ENCODE measurements around the gene SFMBT1. TPM values are rescaled to one million over a fixed set of nuclear protein-coding genes. Genes with fewer than 3 reads are reported as not detected.

Gene SFMBT1
- total and polyA plus RNA-seq, 2 donors from 2014 or later, result 3.4 to 16.0 TPM

- Histone ChIP-seq H3K9ac (ENCODE audit: low read length in 3 of 3) (no peak overlapping the region), H3K27me3 (ENCODE audit: control insufficient read depth, insufficient read depth, low read length) (no peaks in the 10 kb centered on the region), H3K9me3 (ENCODE audit: control insufficient read depth in 2 of 3, insufficient read depth in 1 of 3, low read length in 3 of 3) (no peaks in the 10 kb centered on the region), H3K4me1 (ENCODE audit: control insufficient read depth in 2 of 3, insufficient read depth in 2 of 3, low read depth in 1 of 3, low read length in 3 of 3) (no peaks in the 10 kb centered on the region), H3K4me3 (ENCODE audit: low read length in 3 of 3) (no peak overlapping the region), H3K36me3 (ENCODE audit: control insufficient read depth in 2 of 3, insufficient read depth in 3 of 3, low read length in 3 of 3) (no peaks in the 10 kb centered on the region), H3K27ac (ENCODE audit: low read depth in 2 of 2, low read length in 2 of 2) (no peak overlapping the region)
- DNase-seq (no peak), FAIRE-seq (no peak)
- intact Hi-C loops (cut with DNase I), result no loop called here
- TF ChIP-seq CTCF (IDR thresholded peaks at IDR 0.05; ENCODE audit: borderline replicate concordance, extremely low read depth, insufficient read depth), result no peak
These were observed 34.5 kb downstream of the SFMBT1 start for GRCh38 chr3:53011324-53011723.

GRCh38 chr3:53009826-53010539 is 35.9 kb downstream of the SFMBT1 start:
- Histone ChIP-seq H3K27me3 (ENCODE audit: control insufficient read depth, insufficient read depth, low read length) (no peaks in the 10 kb centered on the region), H3K27ac (ENCODE audit: low read depth in 2 of 2, low read length in 2 of 2) (no peak overlapping the region), H3K36me3 (ENCODE audit: control insufficient read depth in 2 of 3, insufficient read depth in 3 of 3, low read length in 3 of 3) (no peaks in the 10 kb centered on the region), H3K9me3 (ENCODE audit: control insufficient read depth in 2 of 3, insufficient read depth in 1 of 3, low read length in 3 of 3) (no peaks in the 10 kb centered on the region), H3K4me3 (ENCODE audit: low read length in 3 of 3) (no peak overlapping the region), H3K4me1 (ENCODE audit: control insufficient read depth in 2 of 3, insufficient read depth in 2 of 3, low read depth in 1 of 3, low read length in 3 of 3) (no peaks in the 10 kb centered on the region), H3K9ac (ENCODE audit: low read length in 3 of 3) (no peak overlapping the region)
- FAIRE-seq (no peak), DNase-seq (no peak)
- TF ChIP-seq CTCF (IDR thresholded peaks at IDR 0.05; ENCODE audit: borderline replicate concordance, extremely low read depth, insufficient read depth), result no peak
- intact Hi-C loops (cut with DNase I), result no loop called here

GRCh38 chr3:53008932-53009331 is 36.9 kb downstream of the SFMBT1 start:
- no peak for TF ChIP-seq CTCF (IDR thresholded peaks at IDR 0.05; ENCODE audit: borderline replicate concordance, extremely low read depth, insufficient read depth)
- intact Hi-C loops (cut with DNase I), result no loop called here
- Histone ChIP-seq H3K9me3 (ENCODE audit: control insufficient read depth in 2 of 3, insufficient read depth in 1 of 3, low read length in 3 of 3) (no peaks in the 10 kb centered on the region), H3K36me3 (ENCODE audit: control insufficient read depth in 2 of 3, insufficient read depth in 3 of 3, low read length in 3 of 3) (no peaks in the 10 kb centered on the region), H3K9ac (ENCODE audit: low read length in 3 of 3) (no peak overlapping the region), H3K27me3 (ENCODE audit: control insufficient read depth, insufficient read depth, low read length) (no peaks in the 10 kb centered on the region), H3K4me3 (ENCODE audit: low read length in 3 of 3) (no peak overlapping the region), H3K27ac (ENCODE audit: low read depth in 2 of 2, low read length in 2 of 2) (no peak overlapping the region), H3K4me1 (ENCODE audit: control insufficient read depth in 2 of 3, insufficient read depth in 2 of 3, low read depth in 1 of 3, low read length in 3 of 3) (no peaks in the 10 kb centered on the region)
- DNase-seq, result no peak
- no peak for FAIRE-seq
